Measurements from ENCODE around the gene DLG5. TPM values are rescaled to one million over a fixed set of nuclear protein-coding genes. Genes with fewer than 3 reads are reported as not detected.

The DLG5 gene
- polyA plus RNA-seq, 2 of the 4 experiments (the other 2 are of a cell fraction), result 17.0 to 30.9 TPM

DNA sequence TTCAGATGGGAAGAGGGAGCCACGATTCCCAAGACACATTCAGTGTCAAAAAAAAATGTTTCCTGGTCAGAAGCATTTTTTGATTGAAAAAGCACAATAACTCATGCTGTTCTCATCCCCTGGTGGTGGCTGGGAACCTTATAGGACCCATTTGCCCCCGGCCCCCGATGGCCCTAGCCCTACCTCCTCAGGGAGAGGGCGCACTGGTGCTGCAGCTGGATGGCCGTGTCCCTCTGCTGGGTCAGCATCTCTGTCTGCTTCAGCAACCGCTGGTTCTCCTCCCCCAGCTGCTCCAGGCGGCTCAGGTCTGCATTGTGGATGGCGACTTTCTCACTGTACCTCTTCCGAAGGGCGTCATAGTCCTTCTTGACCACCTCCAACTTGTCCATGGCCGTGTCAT lies 83.3 kb downstream of the DLG5 start:
- H3K9me3 ChIP-seq, result no peaks in the 10 kb centered on the region
- FAIRE-seq (no peak), ATAC-seq (no peak), DNase-seq (ENCODE audit: low read depth in 1 of 2, low spot score in 1 of 2) (no peak)
- no peak overlapping the region for H3K4me3 ChIP-seq
- no peak overlapping the region for H3K4me2 ChIP-seq
- ChIA-PET POLR2A (no interaction called here), CTCF (interaction anchor here (1.3 kb wide), 1 partner anchor 59 kb away, joined by 3 read pairs; no protein-coding TSS in a partner anchor)
- H3K27ac ChIP-seq, result no peak overlapping the region
- H3K4me1 ChIP-seq, result peaks cover 29% of the 10 kb centered on the region
- WGBS (ENCODE audit: missing lambda C conversion rate), result 96% methylated on average over 11 of the region's 11 CpGs
- TF ChIP-seq ZC3H11A (IDR thresholded peaks at IDR 0.05) (no peak), POLR2AphosphoS2 (conservative IDR thresholded peaks at IDR 0.05; ENCODE audit: low read length) (no peak), ESRRA (IDR thresholded peaks at IDR 0.05; ENCODE audit: borderline replicate concordance, low read length) (no peak), BHLHE40 (IDR thresholded peaks at IDR 0.05; ENCODE audit: low read depth, low read length) (no peak), NPAS2 (CRISPR knock-in tag; IDR thresholded peaks at IDR 0.05; ENCODE audit: borderline replicate concordance) (no peak)

DNA sequence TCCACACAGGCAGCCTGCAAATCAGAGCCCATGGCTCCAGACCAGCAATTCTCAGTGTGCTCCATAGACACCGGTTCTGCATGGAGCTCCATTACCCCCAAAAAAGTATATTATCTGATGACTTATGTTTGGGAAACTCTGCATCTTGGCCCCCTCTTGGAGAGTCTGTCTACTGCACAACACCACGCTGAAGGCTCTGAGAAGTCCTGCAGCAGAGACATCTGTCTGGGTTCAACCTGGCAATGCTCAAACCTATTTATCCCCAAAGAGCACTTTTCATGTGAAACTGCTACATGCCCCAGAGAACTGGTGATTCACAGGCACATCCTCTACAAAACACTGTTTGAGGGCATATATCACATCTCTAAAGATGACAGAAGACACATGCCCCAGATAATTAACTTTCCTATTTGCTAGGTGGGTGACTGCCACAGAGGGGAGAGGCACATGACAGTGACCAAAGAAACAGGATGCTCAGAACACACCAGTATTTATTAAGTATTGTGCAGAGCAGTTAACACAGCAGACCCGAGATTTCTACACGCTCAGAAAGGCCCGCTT lies 83.8 kb downstream of the DLG5 start:
- H3K4me2 ChIP-seq, result no peak overlapping the region
- WGBS (ENCODE audit: missing lambda C conversion rate), result 94% methylated on average over 5 of the region's 5 CpGs
- ATAC-seq (no peak), DNase-seq (ENCODE audit: low read depth in 1 of 2, low spot score in 1 of 2) (no peak), FAIRE-seq (no peak)
- H3K27ac ChIP-seq, result no peak overlapping the region
- TF ChIP-seq CEBPB (IDR thresholded peaks at IDR 0.05) (no peak), JUNB (IDR thresholded peaks at IDR 0.05) (no peak), JUN (IDR thresholded peaks at IDR 0.05) (no peak), CBX8 (IDR thresholded peaks at IDR 0.05) (no peak), CHD2 (IDR thresholded peaks at IDR 0.05; ENCODE audit: low read length, partially characterized antibody) (no peak), NR3C1 (IDR thresholded peaks at IDR 0.05) (no peak), RCOR1 (IDR thresholded peaks at IDR 0.05; ENCODE audit: low read depth, low read length) (no peak), KDM5A (IDR thresholded peaks at IDR 0.05) (no peak), GATA3 (IDR thresholded peaks at IDR 0.05; ENCODE audit: borderline replicate concordance) (no peak), MAZ (IDR thresholded peaks at IDR 0.05; ENCODE audit: borderline replicate concordance, low read depth, low read length) (no peak), SMC3 (IDR thresholded peaks at IDR 0.05) (no peak), POLR2A (IDR thresholded peaks at IDR 0.05; ENCODE audit: low read length) (no peak)
- TF ChIP-seq, protein P1, sequence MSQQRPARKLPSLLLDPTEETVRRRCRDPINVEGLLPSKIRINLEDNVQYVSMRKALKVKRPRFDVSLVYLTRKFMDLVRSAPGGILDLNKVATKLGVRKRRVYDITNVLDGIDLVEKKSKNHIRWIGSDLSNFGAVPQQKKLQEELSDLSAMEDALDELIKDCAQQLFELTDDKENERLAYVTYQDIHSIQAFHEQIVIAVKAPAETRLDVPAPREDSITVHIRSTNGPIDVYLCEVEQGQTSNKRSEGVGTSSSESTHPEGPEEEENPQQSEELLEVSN (IDR thresholded peaks at IDR 0.05; ENCODE audit: borderline replicate concordance, low read depth), result no peak
- no peak overlapping the region for H3K4me3 ChIP-seq
- H3K9me3 ChIP-seq, result no peaks in the 10 kb centered on the region
- ChIA-PET POLR2A (no interaction called here), CTCF (interaction anchor here (1.3 kb wide), 1 partner anchor 59 kb away, joined by 3 read pairs; no protein-coding TSS in a partner anchor)
- H3K4me1 ChIP-seq, result peaks cover 29% of the 10 kb centered on the region

DNA sequence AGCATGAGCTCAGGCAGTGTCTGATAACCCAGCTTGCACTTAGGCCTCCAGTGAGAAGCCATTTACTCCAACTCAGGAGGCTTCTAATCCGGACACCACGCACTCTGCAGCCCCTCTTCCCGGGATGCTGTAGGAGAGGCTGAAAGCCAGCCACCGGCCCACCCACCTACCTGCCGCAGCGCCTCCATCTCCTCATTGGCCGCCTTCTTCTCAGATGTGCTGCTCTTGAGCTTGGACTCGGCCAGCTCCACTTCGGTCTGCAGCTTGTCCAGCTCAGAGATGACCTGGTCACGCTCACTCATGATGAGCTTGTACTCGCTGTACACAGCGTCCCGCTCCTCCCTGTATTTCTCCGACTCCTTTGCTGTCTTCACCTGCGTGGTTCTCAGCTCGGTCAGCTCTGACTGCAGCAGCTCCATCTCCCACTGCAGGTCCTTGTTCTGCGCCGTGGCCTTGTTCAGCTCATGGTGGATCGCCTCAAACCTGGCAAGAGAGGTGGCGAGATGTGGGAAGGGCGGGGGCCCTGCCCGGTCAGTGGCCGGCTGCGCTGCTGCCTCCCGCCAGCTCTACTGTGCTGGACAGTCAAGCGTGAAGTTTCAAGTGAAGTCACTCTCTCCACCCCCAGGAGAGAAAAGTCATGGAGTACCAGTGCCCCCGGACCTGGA lies 84.7 kb downstream of the DLG5 start:
- Histone ChIP-seq H3K4me2 (no peak overlapping the region), H3K9me3 (no peaks in the 10 kb centered on the region), H3K4me1 (peaks cover 25% of the 10 kb centered on the region), H3K4me3 (no peak overlapping the region), H3K27ac (no peak overlapping the region)
- no peak for TF ChIP-seq EHMT2 (IDR thresholded peaks at IDR 0.05; ENCODE audit: low read depth)
- ChIA-PET POLR2A (no interaction called here), CTCF (interaction anchor here (0.9 to 1.7 kb wide), 3 partner anchors 11 to 132 kb away, joined by 3 to 5 read pairs (median 4); no protein-coding TSS in a partner anchor)
- FAIRE-seq, result no peak
- DNase-seq (ENCODE audit: low read depth in 1 of 2, low spot score in 1 of 2), result no peak
- ATAC-seq, result no peak
- WGBS (ENCODE audit: missing lambda C conversion rate), result 98% methylated on average over 27 of the region's 27 CpGs

DNA sequence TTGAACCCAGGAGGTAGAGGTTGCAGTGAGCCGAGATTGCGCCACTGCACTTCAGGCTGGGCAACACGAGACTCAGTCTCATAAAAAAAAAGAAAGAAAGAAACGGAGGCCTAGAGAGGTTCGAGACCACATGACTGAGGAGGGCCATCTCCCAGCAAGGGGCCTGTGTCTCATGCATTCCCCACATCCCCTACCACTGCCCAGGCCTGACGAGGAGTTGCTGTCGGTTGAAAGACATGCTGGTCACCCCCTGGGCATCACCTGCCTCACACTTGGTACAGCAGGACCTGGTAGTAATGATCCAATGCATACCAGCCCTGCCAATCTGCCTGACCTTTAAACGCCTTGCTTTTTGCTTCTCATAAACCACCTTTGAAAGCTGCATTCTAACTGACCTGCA lies 85.9 kb downstream of the DLG5 start:
- Histone ChIP-seq H3K9me3 (no peaks in the 10 kb centered on the region), H3K4me1 (peaks cover 14% of the 10 kb centered on the region), H3K27ac (no peak overlapping the region), H3K4me3 (no peak overlapping the region), H3K4me2 (no peak overlapping the region)
- ChIA-PET POLR2A (no interaction called here), CTCF (interaction anchor here (1.7 kb wide), 1 partner anchor 10 kb away, joined by 5 read pairs; no protein-coding TSS in a partner anchor)
- whole genome bisulfite sequencing (ENCODE audit: missing lambda C conversion rate), result 87% methylated on average over 8 of the region's 8 CpGs
- TF ChIP-seq CHD2 (IDR thresholded peaks at IDR 0.05; ENCODE audit: low read length, partially characterized antibody), result no peak
- no peak for TF ChIP-seq HOXB13 (CRISPR knock-in tag; IDR thresholded peaks at IDR 0.05; ENCODE audit: low read depth)
- TF ChIP-seq, protein P2, sequence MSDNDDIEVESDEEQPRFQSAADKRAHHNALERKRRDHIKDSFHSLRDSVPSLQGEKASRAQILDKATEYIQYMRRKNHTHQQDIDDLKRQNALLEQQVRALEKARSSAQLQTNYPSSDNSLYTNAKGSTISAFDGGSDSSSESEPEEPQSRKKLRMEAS (IDR thresholded peaks at IDR 0.05), result no peak
- no peak for TF ChIP-seq ESRRA (IDR thresholded peaks at IDR 0.05; ENCODE audit: borderline replicate concordance, low read length)
- no peak for TF ChIP-seq NFE2L2 (conservative IDR thresholded peaks at IDR 0.05; ENCODE audit: low read length)
- ATAC-seq (no peak), DNase-seq (ENCODE audit: low read depth in 1 of 2, low spot score in 1 of 2) (no peak), FAIRE-seq (no peak)

Measured in A549 (cell line).